IMR-90 (cell line): ENCODE measurements around the gene VAV1. TPM values are rescaled to one million over a fixed set of nuclear protein-coding genes. Genes with fewer than 3 reads are reported as not detected.

Experiments used
- ATAC-seq: fragments of 200-7000 bp; cut with Tn5 transposase; 2 replicates; pipeline ENCODE4 v1.9.1; 2020; ENCODE audit warnings: low read depth, mild to moderate bottlenecking, moderate library complexity
- BruUV-seq: library from RNA; stranded (reverse); fragments of 400-500 nt; replicated peaks from 2 replicates; lab custom pipeline; 2021; lab: Mats Ljungman, UMichigan
- CTCF ChIA-PET: fragments of 300-600 bp; formaldehyde crosslinking; extraction: SDS; loops from one replicate; lab custom pipeline; 2021; ENCODE audit warnings: antibody characterized with exemption; lab: Yijun Ruan, JAX
- POLR2A ChIA-PET: fragments of 300-600 bp; sonication (Branson Sonifier 250); formaldehyde crosslinking; loops from one replicate; lab custom pipeline; 2022; ENCODE audit warnings: antibody characterized with exemption; ENCODE audit not compliant: unreplicated experiment; lab: Charles Lee
- DNase-seq: peaks from one replicate; pipeline ENCODE4 v3.0.0; 2013
- H2AFZ ChIP-seq: replicated peaks from 2 replicates; pipeline ENCODE3; 2013; ENCODE audit warnings: low read length, mild to moderate bottlenecking; ENCODE audit not compliant: poor library complexity
- H2AK5ac ChIP-seq: 2 replicates; pipeline ENCODE4 v1.6.1; 2013; ENCODE audit warnings: low read depth, low read length, inconsistent platforms
- H2AK9ac ChIP-seq: replicated peaks from 2 replicates; pipeline ENCODE3; 2013; ENCODE audit warnings: mild to moderate bottlenecking, low read depth, low read length, moderate library complexity; ENCODE audit not compliant: poor library complexity
- H2BK120ac ChIP-seq: 2 replicates; pipeline ENCODE4 v1.6.1; 2013; ENCODE audit warnings: low read depth, low read length, inconsistent platforms
- H2BK15ac ChIP-seq: 3 replicates; pipeline ENCODE4 v1.6.1; 2013; ENCODE audit warnings: low read depth, low read length, inconsistent platforms
- H2BK20ac ChIP-seq: 2 replicates; pipeline ENCODE4 v1.6.1; 2013; ENCODE audit warnings: low read depth, mild to moderate bottlenecking, inconsistent platforms, low read length, moderate library complexity
- H2BK5ac ChIP-seq: 2 replicates; pipeline ENCODE4 v1.6.1; 2013; ENCODE audit warnings: mild to moderate bottlenecking, low read depth, low read length, inconsistent platforms; ENCODE audit not compliant: poor library complexity, severe bottlenecking
- H3K14ac ChIP-seq: replicated peaks from 2 replicates; pipeline ENCODE4 v1.6.1; 2013; ENCODE audit warnings: low read depth, low read length, inconsistent platforms
- H3K18ac ChIP-seq: 2 replicates; pipeline ENCODE4 v1.6.1; 2013; ENCODE audit warnings: low read depth, low read length, control low read depth
- H3K23ac ChIP-seq: 2 replicates; pipeline ENCODE4 v1.6.1; 2013; ENCODE audit warnings: low read depth, low read length, inconsistent platforms
- H3K27ac ChIP-seq: 2 replicates; pipeline ENCODE4 v1.5.1; 2013; ENCODE audit warnings: mild to moderate bottlenecking, control low read depth, low read length; ENCODE audit not compliant: insufficient read depth
- H3K27me3 ChIP-seq: 2 replicates; pipeline ENCODE4 v1.6.1; 2013; ENCODE audit warnings: low read length; ENCODE audit not compliant: control insufficient read depth, insufficient read depth
- H3K36me3 ChIP-seq: 2 replicates; pipeline ENCODE4 v1.6.1; 2013; ENCODE audit warnings: low read length, mixed read lengths; ENCODE audit not compliant: control insufficient read depth, insufficient read depth
- H3K4ac ChIP-seq: 2 replicates; pipeline ENCODE4 v1.6.1; 2013; ENCODE audit warnings: low read depth, low read length, inconsistent platforms
- H3K4me1 ChIP-seq: 2 replicates; pipeline ENCODE4 v1.6.1; 2013; ENCODE audit warnings: low read length, mixed read lengths; ENCODE audit not compliant: control insufficient read depth, insufficient read depth
- H3K4me2 ChIP-seq: 2 replicates; pipeline ENCODE4 v1.6.1; 2013; ENCODE audit warnings: low read depth, mild to moderate bottlenecking, control low read depth, low read length, moderate library complexity
- H3K4me3 ChIP-seq: 2 replicates; pipeline ENCODE4 v1.5.1; 2013; ENCODE audit warnings: low read depth, mild to moderate bottlenecking, control low read depth, low read length, moderate library complexity; ENCODE audit not compliant: insufficient read depth
- H3K56ac ChIP-seq: 2 replicates; pipeline ENCODE4 v1.6.1; 2013; ENCODE audit warnings: low read length, inconsistent platforms; ENCODE audit not compliant: insufficient read depth; ENCODE audit errors: extremely low read depth
- H3K79me1 ChIP-seq, 2 experiments: 2 replicates each; pipeline ENCODE4 v1.6.1; 2013; ENCODE audit warnings: low read length in 2 of 2, inconsistent platforms in 1 of 2, low read depth in 1 of 2
- H3K9ac ChIP-seq: 2 replicates; pipeline ENCODE4 v1.6.1; 2013; ENCODE audit warnings: low read depth, low read length, control low read depth
- H3K9me1 ChIP-seq: 2 replicates; pipeline ENCODE4 v1.6.1; 2013; ENCODE audit warnings: low read length, inconsistent platforms; ENCODE audit not compliant: insufficient read depth
- H3K9me3 ChIP-seq: 2 replicates; pipeline ENCODE4 v1.6.1; 2013; ENCODE audit warnings: low read length; ENCODE audit not compliant: control insufficient read depth, insufficient read depth
- H4K20me1 ChIP-seq: 2 replicates; pipeline ENCODE4 v1.6.1; 2013; ENCODE audit warnings: low read length, inconsistent platforms; ENCODE audit not compliant: insufficient read depth
- H4K5ac ChIP-seq: 2 replicates; pipeline ENCODE4 v1.6.1; 2013; ENCODE audit warnings: mild to moderate bottlenecking, low read depth, low read length, control low read depth
- H4K8ac ChIP-seq, 2 experiments: 2 replicates each; pipeline ENCODE4 v1.6.1; 2013; ENCODE audit warnings: low read depth in 2 of 2, low read length in 2 of 2, control low read depth in 1 of 2, inconsistent platforms in 1 of 2
- H4K91ac ChIP-seq: 2 replicates; pipeline ENCODE4 v1.6.1; 2013; ENCODE audit warnings: low read depth, low read length, inconsistent platforms; ENCODE audit not compliant: insufficient read depth
- CHD1 ChIP-seq: IDR thresholded peaks from 2 replicates; pipeline ENCODE4 v1.6.1; 2012; ENCODE audit warnings: low read depth, low read length, improper control_type of control experiment
- MAFK ChIP-seq: IDR thresholded peaks from 2 replicates; pipeline ENCODE4 v1.6.1; 2012; ENCODE audit warnings: low read depth, low read length, improper control_type of control experiment
- MXI1 ChIP-seq: IDR thresholded peaks from 2 replicates; pipeline ENCODE4 v1.6.1; 2012; ENCODE audit warnings: low read depth, mild to moderate bottlenecking, low read length, moderate library complexity, borderline replicate concordance
- RFX5 ChIP-seq: IDR thresholded peaks from 2 replicates; pipeline ENCODE4 v1.8.0; 2012; ENCODE audit warnings: low read depth, mild to moderate bottlenecking, low read length, moderate library complexity
- WGBS, 2 experiments: methylation state at CpG; one replicate each; pipeline versions ENCODE4 v1.1.5 to v1.1.7; 2013; ENCODE audit warnings: missing lambda C conversion rate in 2 of 2; ENCODE audit not compliant: insufficient read length in 1 of 2; ENCODE audit errors: extremely low coverage in 2 of 2; 5-methylcytosine and 5-hydroxymethylcytosine counted together
- dilution Hi-C: fragments of 300-500 bp; cut with HindIII; formaldehyde crosslinking; loops from one replicate; pipeline ENCODE4 v1.14.3; 2018; ENCODE audit warnings: low sequenced_read_pairs; ENCODE audit not compliant: unreplicated experiment
- in situ Hi-C: fragments of 300-500 bp; cut with MboI; formaldehyde crosslinking; loops from 3 replicates; pipeline ENCODE4 v1.14.3; 2019; ENCODE audit warnings: low sequenced_read_pairs, inconsistent platforms, mixed read lengths
- intact Hi-C: fragments of 100-400 bp; cut with micrococcal nuclease; formaldehyde crosslinking; loops from 2 replicates; pipeline ENCODE4 v1.10.0; 2022
- polyA plus RNA-seq, 3 experiments: library from polyadenylated mRNA; depleted of rRNA; stranded (reverse); fragments of >200 nt; gene quantifications; 2 replicates each; pipeline ENCODE4 v1.2.3, GENCODE V29; 2012; ENCODE audit warnings: low replicate concordance in 1 of 3
- total RNA-seq: library from RNA; depleted of rRNA; stranded (reverse); fragments of >200 nt; gene quantifications from 2 replicates; pipeline ENCODE4 v1.2.3, GENCODE V29; 2012

VAV1 gene
- total and polyA plus RNA-seq, 2 of the 4 experiments (the other 2 are of a cell fraction) = not detected

GRCh38 chr19:6864325-6864940 lies 91.9 kb downstream of the VAV1 start:
- Histone ChIP-seq H2AK5ac (no peak overlapping the region), H3K9me1 (no peaks in the 10 kb centered on the region), H3K4me1 (no peaks in the 10 kb centered on the region), H3K4ac (no peak overlapping the region), H2BK120ac (no peak overlapping the region), H3K4me3 (no peak overlapping the region), H3K9me3 (no peaks in the 10 kb centered on the region), H3K79me1 (no peaks in the 10 kb centered on the region), H4K20me1 (no peaks in the 10 kb centered on the region), H3K27me3 (no peaks in the 10 kb centered on the region), H3K9ac (no peak overlapping the region), H3K23ac (no peak overlapping the region), H2BK5ac (no peak overlapping the region), H4K5ac (no peak overlapping the region), H2BK15ac (no peak overlapping the region), H3K27ac (no peak overlapping the region), H3K4me2 (no peak overlapping the region), H2AK9ac (no peak overlapping the region), H3K36me3 (no peaks in the 10 kb centered on the region), H3K14ac (no peak overlapping the region), H2AFZ (no peak overlapping the region), H4K91ac (no peak overlapping the region), H4K8ac (no peak overlapping the region), H2BK20ac (no peak overlapping the region), H3K18ac (no peak overlapping the region), H3K56ac (no peak overlapping the region)
- WGBS, 2 experiments = no CpG with 5 or more reads among the region's 9 CpGs
- POLR2A ChIA-PET = no interaction called here
- TF ChIP-seq CHD1 = no peak
- no peak for TF ChIP-seq MAFK
- no peak for TF ChIP-seq RFX5
- TF ChIP-seq MXI1 = no peak
- CTCF ChIA-PET = interaction anchor here (0.6 to 4.3 kb wide), 4 partner anchors 50 to 348 kb away, joined by 3 to 25 read pairs (median 4); partner anchors contain the start of genes GPR108 and TRIP10
- ATAC-seq (no peak), DNase-seq (no peak)
- no TSS peak for BruUV-seq
- intact Hi-C loops (no loop called here), dilution Hi-C loops (no loop called here), in situ Hi-C loops (loop anchor here (5.0 to 25.0 kb wide), 4 partner anchors 130 to 727 kb away; partner anchors contain the start of genes ACSBG2, GPR108 and TRIP10)
